Measurements from ENCODE around the gene ABT1.
A peak's percentile ranks its signal among the peaks of the same experiment; 100 is the strongest.

ABT1 gene

DNA sequence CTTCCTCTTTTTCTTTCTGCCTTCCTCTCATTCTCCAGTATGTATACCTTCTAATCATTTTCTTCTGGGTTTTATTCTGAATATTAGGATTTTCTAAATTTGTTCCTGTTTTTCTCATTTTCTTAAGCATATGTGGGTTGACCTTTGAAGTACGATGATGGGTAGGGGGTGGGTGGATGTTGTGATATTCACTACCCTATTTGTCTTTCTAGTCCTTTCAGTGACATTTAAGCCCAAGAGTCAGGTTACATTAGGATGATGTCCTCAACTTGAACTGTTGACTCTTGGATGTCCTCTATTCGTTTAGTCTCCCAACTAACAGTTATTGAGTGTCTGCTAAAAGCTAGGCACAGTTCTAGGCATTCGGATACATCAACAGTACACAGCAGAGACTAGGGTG, 7.3 kb downstream of the ABT1 start:
- no peaks in the 10 kb centered on the region; the same call in 1 of the 2 replicates for H3K36me3 ChIP-seq (replicated peaks; ENCODE audit: insufficient read depth, low read length)
- no peaks in the 10 kb centered on the region for H3K27me3 ChIP-seq (replicated peaks; ENCODE audit: insufficient read depth, low read length)

DNA sequence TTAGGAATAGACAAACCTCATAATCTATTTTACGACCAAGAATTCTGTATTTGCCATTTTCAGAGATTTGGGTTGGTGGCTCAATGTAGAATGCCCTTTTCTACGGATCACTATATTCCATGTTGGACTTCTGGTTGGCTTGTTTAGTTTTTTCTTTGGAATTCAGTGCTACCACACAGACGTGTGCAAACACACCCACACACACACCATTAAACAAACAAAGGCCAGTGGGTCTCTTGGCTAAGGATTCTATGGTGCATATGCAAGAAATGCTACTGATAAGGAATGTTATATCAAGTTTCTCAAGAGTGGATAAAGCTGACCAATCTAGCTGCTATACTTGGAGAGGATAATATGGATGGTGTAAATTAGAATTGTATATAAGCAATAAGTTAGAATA, 8.0 kb downstream of the ABT1 start:
- no peak overlapping the region for H2AFZ ChIP-seq (ENCODE audit: low read length)
- no peak overlapping the region for H3K4me3 ChIP-seq (ENCODE audit: low read length)
- H3K4me2 ChIP-seq (ENCODE audit: low read depth, low read length), result no peak overlapping the region
- no peak for DNase-seq
- H3K79me2 ChIP-seq (ENCODE audit: low read length), result no peaks in the 10 kb centered on the region
- H3K27ac ChIP-seq (ENCODE audit: low read length), result no peak overlapping the region
- H3F3A ChIP-seq (ENCODE audit: insufficient read depth, low read length), result 0 out of 2 replicates have a peak, but pooled peaks cover 6% of the 10 kb centered on the region
- TF ChIP-seq EZH2 (optimal IDR thresholded peaks at IDR 0.05; ENCODE audit: low read depth, low read length) (no peak), EZH2phosphoT487 (IDR thresholded peaks at IDR 0.05; ENCODE audit: low read length) (no peak)
- TF ChIP-seq, protein P1, sequence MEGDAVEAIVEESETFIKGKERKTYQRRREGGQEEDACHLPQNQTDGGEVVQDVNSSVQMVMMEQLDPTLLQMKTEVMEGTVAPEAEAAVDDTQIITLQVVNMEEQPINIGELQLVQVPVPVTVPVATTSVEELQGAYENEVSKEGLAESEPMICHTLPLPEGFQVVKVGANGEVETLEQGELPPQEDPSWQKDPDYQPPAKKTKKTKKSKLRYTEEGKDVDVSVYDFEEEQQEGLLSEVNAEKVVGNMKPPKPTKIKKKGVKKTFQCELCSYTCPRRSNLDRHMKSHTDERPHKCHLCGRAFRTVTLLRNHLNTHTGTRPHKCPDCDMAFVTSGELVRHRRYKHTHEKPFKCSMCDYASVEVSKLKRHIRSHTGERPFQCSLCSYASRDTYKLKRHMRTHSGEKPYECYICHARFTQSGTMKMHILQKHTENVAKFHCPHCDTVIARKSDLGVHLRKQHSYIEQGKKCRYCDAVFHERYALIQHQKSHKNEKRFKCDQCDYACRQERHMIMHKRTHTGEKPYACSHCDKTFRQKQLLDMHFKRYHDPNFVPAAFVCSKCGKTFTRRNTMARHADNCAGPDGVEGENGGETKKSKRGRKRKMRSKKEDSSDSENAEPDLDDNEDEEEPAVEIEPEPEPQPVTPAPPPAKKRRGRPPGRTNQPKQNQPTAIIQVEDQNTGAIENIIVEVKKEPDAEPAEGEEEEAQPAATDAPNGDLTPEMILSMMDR (IDR thresholded peaks at IDR 0.05; ENCODE audit: low read length), result no peak
- no peaks in the 10 kb centered on the region for H3K9me2 ChIP-seq (replicated peaks; ENCODE audit: insufficient read depth, low read length)
- H4K20me1 ChIP-seq (ENCODE audit: insufficient read depth, low read length), result no peaks in the 10 kb centered on the region
- H3K36me3 ChIP-seq (replicated peaks; ENCODE audit: insufficient read depth, low read length), result no peaks in the 10 kb centered on the region
- no peaks in the 10 kb centered on the region for H3K27me3 ChIP-seq (replicated peaks; ENCODE audit: insufficient read depth, low read length)
- 0 out of 2 replicates have a peak, but pooled peaks cover 4% of the 10 kb centered on the region for H3K4me1 ChIP-seq (ENCODE audit: low read length)
- H3K9ac ChIP-seq (ENCODE audit: low read length), result no peak overlapping the region
- no peaks in the 10 kb centered on the region for H3K9me3 ChIP-seq (replicated peaks; ENCODE audit: insufficient read depth, low read length)

More for the DNA sequence above, 7.3 kb downstream of the ABT1 start:
- Histone ChIP-seq H3F3A (ENCODE audit: insufficient read depth, low read length) (0 out of 2 replicates have a peak, but pooled peaks cover 6% of the 10 kb centered on the region), H3K9me2 (replicated peaks; ENCODE audit: insufficient read depth, low read length) (no peaks in the 10 kb centered on the region), H3K9ac (ENCODE audit: low read length) (no peak overlapping the region), H2AFZ (ENCODE audit: low read length) (no peak overlapping the region), H3K9me3 (replicated peaks; ENCODE audit: insufficient read depth, low read length) (no peaks in the 10 kb centered on the region), H4K20me1 (ENCODE audit: insufficient read depth, low read length) (no peaks in the 10 kb centered on the region), H3K4me2 (ENCODE audit: low read depth, low read length) (no peak overlapping the region), H3K4me1 (ENCODE audit: low read length) (0 out of 2 replicates have a peak, but pooled peaks cover 4% of the 10 kb centered on the region), H3K27ac (ENCODE audit: low read length) (no peak overlapping the region), H3K4me3 (ENCODE audit: low read length) (no peak overlapping the region), H3K79me2 (ENCODE audit: low read length) (no peaks in the 10 kb centered on the region)
- no peak for DNase-seq
- TF ChIP-seq EZH2phosphoT487 (IDR thresholded peaks at IDR 0.05; ENCODE audit: low read length) (no peak), EZH2 (optimal IDR thresholded peaks at IDR 0.05; ENCODE audit: low read depth, low read length) (no peak)
- TF ChIP-seq, protein P1 (IDR thresholded peaks at IDR 0.05; ENCODE audit: low read length), result no peak

DNA sequence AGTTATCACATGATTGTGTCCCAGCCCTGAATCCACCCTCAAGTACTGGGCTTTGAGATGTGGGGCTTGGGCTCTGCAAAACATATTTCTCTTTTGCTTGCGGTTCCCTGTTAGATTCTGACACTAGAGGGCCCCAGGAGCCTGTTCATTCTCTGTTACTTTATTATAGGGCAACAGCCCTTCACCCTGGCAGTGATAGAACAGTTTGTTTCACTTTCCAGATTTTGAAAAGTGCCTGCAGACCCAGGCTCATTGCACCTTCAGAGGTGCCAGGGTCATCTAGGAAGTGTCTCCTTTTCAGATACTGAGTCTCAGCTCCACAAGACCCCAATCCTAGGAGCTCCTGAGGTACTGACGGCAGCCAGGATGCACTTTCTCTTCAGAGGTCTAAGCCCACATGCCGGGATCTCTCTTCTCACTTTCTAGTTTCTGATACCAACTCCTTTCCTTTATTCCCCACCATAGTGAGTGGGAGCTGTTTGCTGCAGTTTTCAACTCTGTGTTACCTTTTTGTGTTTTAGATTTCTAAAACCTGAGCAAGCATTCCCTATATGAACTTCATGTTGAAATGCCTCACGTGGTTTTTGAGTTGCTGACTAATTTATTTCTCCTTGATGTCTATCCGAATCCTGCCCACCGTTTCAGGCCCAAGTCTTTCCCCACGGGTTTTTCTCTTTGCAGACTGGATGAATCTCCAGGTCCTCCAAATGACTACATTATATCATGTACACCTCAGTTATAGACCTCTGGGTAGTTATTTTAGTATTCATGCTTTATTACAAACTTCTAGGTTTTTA, 10.9 kb downstream of the ABT1 start:
- Histone ChIP-seq H3K27me3 (replicated peaks; ENCODE audit: insufficient read depth, low read length) (no peaks in the 10 kb centered on the region), H3K4me1 (ENCODE audit: low read length) (0 out of 2 replicates have a peak, but pooled peaks cover 4% of the 10 kb centered on the region), H3K9me3 (replicated peaks; ENCODE audit: insufficient read depth, low read length) (no peaks in the 10 kb centered on the region), H3K9me2 (replicated peaks; ENCODE audit: insufficient read depth, low read length) (no peaks in the 10 kb centered on the region), H3F3A (ENCODE audit: insufficient read depth, low read length) (no peaks in the 10 kb centered on the region), H3K4me2 (ENCODE audit: low read depth, low read length) (peak overlapping the region; percentile 68), H3K36me3 (replicated peaks; ENCODE audit: insufficient read depth, low read length) (no peaks in the 10 kb centered on the region), H3K27ac (ENCODE audit: low read length) (no peak overlapping the region), H2AFZ (ENCODE audit: low read length) (peak overlapping the region; percentile 55), H3K79me2 (ENCODE audit: low read length) (no peaks in the 10 kb centered on the region), H3K9ac (ENCODE audit: low read length) (peak overlapping the region; percentile 20; the same call in 1 of the 2 replicates), H3K4me3 (ENCODE audit: low read length) (peak overlapping the region; percentile 57), H4K20me1 (ENCODE audit: insufficient read depth, low read length) (no peaks in the 10 kb centered on the region)
- peak; percentile 82 for DNase-seq
- no peak for TF ChIP-seq EZH2phosphoT487 (IDR thresholded peaks at IDR 0.05; ENCODE audit: low read length)
- TF ChIP-seq, protein P1 (IDR thresholded peaks at IDR 0.05; ENCODE audit: low read length), result peak; percentile 80

Data from MM.1S (cell line).